Adrenal gland (tissue), 12 donors: ENCODE data around the gene HBB. TPM values are rescaled to one million over a fixed set of nuclear protein-coding genes. Genes with fewer than 3 reads are reported as not detected.
"Not testable (repeated sequence)": the region's sequence is repeated elsewhere in the genome, so short reads cannot be mapped to it uniquely, and the experiment has no call there.

Source experiments
- DNase-seq, 7 donors: peaks; one replicate each; pipeline ENCODE4 v3.0.0-alpha.2; 2019 to 2020
- H3K27ac ChIP-seq, 5 donors: fragments of 200-600 bp; sonication (generic) in 4 of 5; 1 replicate in 3 of 5; 2 replicates in 2 of 5; pipeline versions ENCODE4 v1.5.1 to v1.8.0; 2016 to 2020; ENCODE audit warnings: mild to moderate bottlenecking in 1 of 5
- H3K27me3 ChIP-seq: fragments of 200-600 bp; 2 replicates; pipeline ENCODE4 v1.8.0; 2021
- H3K36me3 ChIP-seq, 2 donors: fragments of 200-600 bp; replicated peaks in 1 of 2; 1 replicate in 1 of 2; 2 replicates in 1 of 2; pipeline versions ENCODE4 v1.5.1 to v1.8.0; 2018 to 2022
- H3K4me1 ChIP-seq, 2 donors: fragments of 200-600 bp; replicated peaks in 1 of 2; 1 replicate in 1 of 2; 2 replicates in 1 of 2; pipeline versions ENCODE4 v1.5.1 to v1.8.0; 2018 to 2021
- H3K4me3 ChIP-seq, 4 donors: fragments of 200-600 bp; sonication (generic) in 3 of 4; one replicate each; pipeline ENCODE4 v1.5.1; 2016 to 2018
- H3K9me3 ChIP-seq, 3 donors: fragments of 200-600 bp; sonication (generic) in 1 of 3; replicated peaks in 1 of 3; 1 replicate in 2 of 3; 2 replicates in 1 of 3; pipeline versions ENCODE4 v1.5.1 to v1.8.0; 2016 to 2021
- POLR2A ChIP-seq, 2 donors: fragments of 450-650 bp; IDR thresholded peaks; one replicate each; pipeline ENCODE4 v1.6.1; 2017; ENCODE audit warnings: antibody characterized with exemption in 2 of 2, mild to moderate bottlenecking in 2 of 2, moderate library complexity in 1 of 2
- WGBS, 4 donors: extraction: QIAGEN DNeasy Blood & Tissue Kit in 2 of 4; methylation state at CpG; one replicate each; pipeline versions ENCODE4 v1.1.5 to v1.1.7; 2013 to 2017; 5-methylcytosine and 5-hydroxymethylcytosine counted together
- intact Hi-C, 2 donors: fragments of 100-400 bp; cut with DNase I; formaldehyde crosslinking; loops; one replicate each; pipeline versions ENCODE4 v1.14.1 to v1.15.0; 2022 to 2023
- polyA plus RNA-seq, 3 donors: library from polyadenylated mRNA; stranded (reverse); fragments of 200-250 nt in 2 of 3; fragments of 350-450 nt in 1 of 3; fragmentation: Illumina TruSeq in 1 of 3; extraction: RNeasy Lipid Tissue Mini Kit (QIAGEN cat#74804) in 1 of 3; gene quantifications; one replicate each; pipeline ENCODE4 v1.2.3, GENCODE V29; 2013 to 2014
- total RNA-seq, 9 donors: library from RNA; depleted of rRNA in 4 of 9; stranded (reverse); fragments of >200 nt in 4 of 9; fragments of 120-200 nt in 1 of 9; fragmentation: NEBNext Ultra II Directional in 1 of 9; extraction: Animal tissue kit (Norgen Biotek cat#: 25700) in 1 of 9; gene quantifications; one replicate each; pipeline versions ENCODE4 v1.1.0 to v1.2.4, GENCODE V29; 2013 to 2023
- TF ChIP-seq, protein P1 (sequence below), 6 experiments: fragments of 450-650 bp in 4 of 6; fragments of 200-600 bp in 2 of 6; sonication (generic) in 1 of 6; IDR thresholded peaks; 1 replicate in 5 of 6; 2 replicates in 1 of 6; pipeline versions ENCODE4 v1.5.1 to v1.8.0; 2016 to 2021; ENCODE audit warnings: antibody characterized with exemption in 6 of 6, mild to moderate bottlenecking in 2 of 6, moderate library complexity in 1 of 6
- donor health status: healthy with polysubstance abuse.
- donor health status: Bipolar disorder and iron deficiency.
- donor health status: DM: yes; HTN: yes; CAD: no.
- donor health status: DM: no; HTN: no; CAD: no.
- donor health status: DM: no; HTN: no; CAD: no.
- donor health status: DM: yes; HTN: yes; CAD: no.

Gene HBB
- total and polyA plus RNA-seq, 12 donors = 1.1 to 794 (median 10.3) TPM

DNA sequence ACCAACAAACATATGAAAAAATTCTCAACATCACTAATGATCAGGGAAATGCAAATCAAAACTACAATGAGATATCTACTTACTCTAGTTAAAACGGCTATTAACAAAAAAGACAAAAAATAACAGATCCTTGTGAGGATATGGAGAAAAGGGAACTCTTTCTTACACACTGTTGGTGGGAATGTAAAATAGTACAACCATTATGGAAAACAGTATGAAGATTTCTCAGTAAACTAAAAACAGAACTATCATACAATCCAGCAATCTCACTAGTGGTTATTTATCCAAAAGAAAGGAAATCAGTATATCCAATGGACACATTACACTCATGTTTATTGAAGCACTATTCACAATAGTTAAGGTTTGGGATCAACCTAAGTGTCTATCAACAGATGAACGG, 39.0 kb upstream of the HBB start:
- H3K27ac ChIP-seq = no peak overlapping the region
- H3K9me3 ChIP-seq = no peaks in the 10 kb centered on the region
- no peaks in the 10 kb centered on the region for H3K36me3 ChIP-seq
- TF ChIP-seq POLR2A (IDR thresholded peaks at IDR 0.05) = no peak
- TF ChIP-seq, protein P1, sequence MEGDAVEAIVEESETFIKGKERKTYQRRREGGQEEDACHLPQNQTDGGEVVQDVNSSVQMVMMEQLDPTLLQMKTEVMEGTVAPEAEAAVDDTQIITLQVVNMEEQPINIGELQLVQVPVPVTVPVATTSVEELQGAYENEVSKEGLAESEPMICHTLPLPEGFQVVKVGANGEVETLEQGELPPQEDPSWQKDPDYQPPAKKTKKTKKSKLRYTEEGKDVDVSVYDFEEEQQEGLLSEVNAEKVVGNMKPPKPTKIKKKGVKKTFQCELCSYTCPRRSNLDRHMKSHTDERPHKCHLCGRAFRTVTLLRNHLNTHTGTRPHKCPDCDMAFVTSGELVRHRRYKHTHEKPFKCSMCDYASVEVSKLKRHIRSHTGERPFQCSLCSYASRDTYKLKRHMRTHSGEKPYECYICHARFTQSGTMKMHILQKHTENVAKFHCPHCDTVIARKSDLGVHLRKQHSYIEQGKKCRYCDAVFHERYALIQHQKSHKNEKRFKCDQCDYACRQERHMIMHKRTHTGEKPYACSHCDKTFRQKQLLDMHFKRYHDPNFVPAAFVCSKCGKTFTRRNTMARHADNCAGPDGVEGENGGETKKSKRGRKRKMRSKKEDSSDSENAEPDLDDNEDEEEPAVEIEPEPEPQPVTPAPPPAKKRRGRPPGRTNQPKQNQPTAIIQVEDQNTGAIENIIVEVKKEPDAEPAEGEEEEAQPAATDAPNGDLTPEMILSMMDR (IDR thresholded peaks at IDR 0.05) = no peak
- 38 to 58% (median 46%) methylated on average over 2 of the region's 2 CpGs for WGBS, 4 donors
- intact Hi-C loops = no loop called here
- DNase-seq = no peak
- H3K4me3 ChIP-seq = no peak overlapping the region
- no peaks in the 10 kb centered on the region for H3K4me1 ChIP-seq
- no peaks in the 10 kb centered on the region for H3K27me3 ChIP-seq

DNA sequence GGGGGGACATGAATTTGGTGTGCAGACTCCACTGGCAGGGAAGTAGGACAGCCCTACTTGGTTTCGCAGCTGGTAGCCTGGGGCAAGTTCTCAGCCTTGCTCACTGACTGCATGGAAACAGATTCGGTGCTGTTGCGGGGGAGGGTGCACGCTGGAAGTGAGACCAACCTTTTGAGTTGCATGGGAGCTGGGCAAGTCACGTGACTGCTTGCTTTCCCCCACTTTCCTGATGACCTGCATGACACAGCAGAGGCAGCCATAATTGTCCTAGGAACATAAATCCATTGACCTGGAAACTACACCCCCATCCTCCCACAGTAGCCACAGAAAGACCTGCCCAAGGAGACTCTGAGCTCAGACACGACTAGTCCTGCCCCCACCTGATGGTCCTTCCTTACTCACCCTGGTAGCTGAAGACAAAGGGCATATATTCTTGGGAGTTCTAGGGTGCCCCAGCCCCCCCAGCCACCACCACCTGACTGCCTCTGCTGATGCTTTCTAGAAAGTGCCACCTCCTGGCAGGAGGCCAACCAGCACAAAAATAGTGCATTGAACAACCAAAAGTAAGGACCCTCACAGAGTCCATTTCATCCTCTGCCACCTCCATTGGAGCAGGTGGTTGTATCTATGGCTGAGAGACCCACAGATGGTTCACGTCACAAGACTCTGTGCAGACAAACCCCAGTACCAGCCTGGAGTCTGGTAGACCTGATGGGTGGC, 31.8 kb upstream of the HBB start:
- no peaks in the 10 kb centered on the region for H3K36me3 ChIP-seq
- no peaks in the 10 kb centered on the region for H3K4me1 ChIP-seq
- no peaks in the 10 kb centered on the region for H3K9me3 ChIP-seq
- no peak overlapping the region for H3K4me3 ChIP-seq
- H3K27me3 ChIP-seq = no peaks in the 10 kb centered on the region
- intact Hi-C loops = no loop called here
- H3K27ac ChIP-seq = no peak overlapping the region
- no peak for DNase-seq
- WGBS, 4 donors = 67 to 78% (median 76%) methylated on average over 6 to 7 of the region's 7 CpGs
- no peak for TF ChIP-seq POLR2A (IDR thresholded peaks at IDR 0.05)
- TF ChIP-seq, protein P1 (IDR thresholded peaks at IDR 0.05) = no peak

- no peaks in the 10 kb centered on the region for H3K36me3 ChIP-seq
- WGBS, 4 donors = 31 to 33% (median 32%) methylated on average over 2 of the region's 2 CpGs
These were observed 30.4 kb upstream of the HBB start for GRCh38 chr11:5257296-5257695.

DNA sequence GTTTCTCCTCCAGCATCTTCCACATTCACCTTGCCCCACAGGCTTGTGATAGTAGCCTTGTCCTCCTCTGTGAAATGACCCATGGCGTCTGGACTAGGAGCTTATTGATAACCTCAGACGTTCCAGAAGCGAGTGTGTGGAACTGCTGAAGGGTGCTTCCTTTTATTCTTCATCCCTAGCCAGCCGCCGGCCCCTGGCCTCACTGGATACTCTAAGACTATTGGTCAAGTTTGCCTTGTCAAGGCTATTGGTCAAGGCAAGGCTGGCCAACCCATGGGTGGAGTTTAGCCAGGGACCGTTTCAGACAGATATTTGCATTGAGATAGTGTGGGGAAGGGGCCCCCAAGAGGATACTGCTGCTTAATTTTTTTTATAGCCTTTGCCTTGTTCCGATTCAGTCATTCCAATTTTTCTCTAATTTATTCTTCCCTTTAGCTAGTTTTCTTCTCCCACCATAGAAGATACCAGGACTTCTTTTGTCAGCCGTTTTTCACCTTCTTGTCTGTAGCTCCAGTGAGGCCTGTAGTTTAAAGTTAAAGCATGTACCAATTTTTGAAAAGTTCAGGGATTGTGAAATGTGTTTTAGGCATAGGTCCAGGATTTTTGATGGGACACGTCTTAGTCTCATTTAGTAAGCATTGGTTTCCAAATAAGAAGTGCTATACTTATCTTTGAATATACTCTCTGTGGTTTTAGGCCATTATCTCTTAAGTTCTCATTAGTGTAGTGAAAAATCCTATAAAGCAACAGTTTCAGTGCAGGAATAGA, 28.0 kb upstream of the HBB start, which contains the start of gene HBG2:
Gene HBG2 (minus strand): TSS at position 136 of the 768 bp plus-strand sequence. CDS start 53 bp downstream, at position 83.
- H3K9me3 ChIP-seq, H3K4me1 ChIP-seq, DNase-seq, H3K27me3 ChIP-seq, H3K27ac ChIP-seq, H3K36me3 ChIP-seq, H3K4me3 ChIP-seq, intact Hi-C loops: not testable (repeated sequence)
- WGBS, 4 donors = 54 to 68% (median 61%) methylated on average over 4 of the region's 9 CpGs

More at GRCh38 chr11:5257296-5257695, 30.4 kb upstream of the HBB start:
- H3K27me3 ChIP-seq = no peaks in the 10 kb centered on the region
- no peaks in the 10 kb centered on the region for H3K4me1 ChIP-seq
- DNase-seq = no peak
- TF ChIP-seq, protein P1 (IDR thresholded peaks at IDR 0.05) = no peak
- no peak for TF ChIP-seq POLR2A (IDR thresholded peaks at IDR 0.05)
- intact Hi-C loops = no loop called here
- no peak overlapping the region for H3K4me3 ChIP-seq
- no peaks in the 10 kb centered on the region for H3K9me3 ChIP-seq
- no peak overlapping the region for H3K27ac ChIP-seq

DNA sequence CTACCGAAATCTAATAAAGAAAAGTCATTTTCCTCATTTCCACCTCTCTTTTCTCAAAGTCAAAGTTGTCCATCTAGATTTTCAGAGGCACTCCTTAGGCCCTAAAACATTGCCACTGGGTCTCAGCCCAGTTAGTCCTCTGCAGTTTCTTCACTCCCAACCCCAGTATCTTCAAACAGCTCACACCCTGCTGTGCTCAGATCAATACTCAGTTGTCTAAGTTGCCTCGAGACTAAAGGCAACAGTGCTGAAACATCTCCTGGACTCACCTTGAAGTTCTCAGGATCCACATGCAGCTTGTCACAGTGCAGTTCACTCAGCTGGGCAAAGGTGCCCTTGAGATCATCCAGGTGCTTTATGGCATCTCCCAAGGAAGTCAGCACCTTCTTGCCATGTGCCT, 27.2 kb upstream of the HBB start:
- H3K4me1 ChIP-seq, H3K36me3 ChIP-seq, H3K4me3 ChIP-seq, H3K9me3 ChIP-seq, intact Hi-C loops, DNase-seq, H3K27me3 ChIP-seq, H3K27ac ChIP-seq: not testable (repeated sequence)
- WGBS, 4 donors = 60 to 65% (median 65%) methylated on average over 2 of the region's 2 CpGs

- H3K27ac ChIP-seq, intact Hi-C loops, H3K4me3 ChIP-seq, DNase-seq, H3K36me3 ChIP-seq, H3K4me1 ChIP-seq, H3K27me3 ChIP-seq, H3K9me3 ChIP-seq: not testable (repeated sequence)
- WGBS, 4 donors = 63 to 86% (median 77%) methylated on average over 5 of the region's 5 CpGs
These were observed 26.6 kb upstream of the HBB start for GRCh38 chr11:5253440-5253839.
